ENCODE measurements around the gene PACS1.
"Not testable (repeated sequence)": the region's sequence is repeated elsewhere in the genome, so short reads cannot be mapped to it uniquely, and the experiment has no call there.

Gene PACS1

GRCh38 chr11:66251809-66252208 is 181.7 kb downstream of the PACS1 start:
- H3K9me3 ChIP-seq, result no peaks in the 10 kb centered on the region
- H3K36me3 ChIP-seq, result no peaks in the 10 kb centered on the region
- TF ChIP-seq CTCF (IDR thresholded peaks at IDR 0.05; ENCODE audit: low read depth, low read length), result no peak
- H3K4me3 ChIP-seq (ENCODE audit: low read depth, low read length), result no peak overlapping the region
- no peak for DNase-seq
- H3K4me1 ChIP-seq, result no peaks in the 10 kb centered on the region
- H3K27me3 ChIP-seq, result no peaks in the 10 kb centered on the region

- not testable (repeated sequence) for DNase-seq; H3K4me1 ChIP-seq; H3K4me3 ChIP-seq (ENCODE audit: low read depth, low read length); H3K36me3 ChIP-seq; H3K9me3 ChIP-seq; H3K27me3 ChIP-seq
Observed at GRCh38 chr11:66253081-66253480, 183.0 kb downstream of the PACS1 start.

- no peak for TF ChIP-seq CTCF (IDR thresholded peaks at IDR 0.05; ENCODE audit: low read depth, low read length)
- no peaks in the 10 kb centered on the region for H3K9me3 ChIP-seq
Observed at GRCh38 chr11:66258473-66258893, 188.4 kb downstream of the PACS1 start.

GRCh38 chr11:66259225-66259624 is 189.2 kb downstream of the PACS1 start:
- H3K4me1 ChIP-seq, result no peaks in the 10 kb centered on the region
- H3K36me3 ChIP-seq, result peaks cover 5% of the 10 kb centered on the region; the same call in 1 of the 2 replicates
- TF ChIP-seq CTCF (IDR thresholded peaks at IDR 0.05; ENCODE audit: low read depth, low read length), result no peak
- no peaks in the 10 kb centered on the region for H3K9me3 ChIP-seq
- no peaks in the 10 kb centered on the region for H3K27me3 ChIP-seq
- DNase-seq, result no peak
- no peak overlapping the region for H3K4me3 ChIP-seq (ENCODE audit: low read depth, low read length)

More at GRCh38 chr11:66258473-66258893, 188.4 kb downstream of the PACS1 start:
- no peak for DNase-seq
- no peaks in the 10 kb centered on the region for H3K27me3 ChIP-seq
- no peaks in the 10 kb centered on the region for H3K4me1 ChIP-seq
- peak overlapping the region; percentile 94 for H3K4me3 ChIP-seq (ENCODE audit: low read depth, low read length)
- H3K36me3 ChIP-seq, result peaks cover 5% of the 10 kb centered on the region; the same call in 1 of the 2 replicates

- Histone ChIP-seq H3K4me1 (no peaks in the 10 kb centered on the region), H3K4me3 (ENCODE audit: low read depth, low read length) (no peak overlapping the region), H3K9me3 (no peaks in the 10 kb centered on the region), H3K27me3 (no peaks in the 10 kb centered on the region), H3K36me3 (peaks cover 5% of the 10 kb centered on the region; the same call in 1 of the 2 replicates)
- no peak for TF ChIP-seq CTCF (IDR thresholded peaks at IDR 0.05; ENCODE audit: low read depth, low read length)
- DNase-seq, result no peak
Observed at GRCh38 chr11:66259956-66260355, 189.9 kb downstream of the PACS1 start.

GRCh38 chr11:66261578-66261977 is 191.5 kb downstream of the PACS1 start:
- no peak overlapping the region for H3K4me3 ChIP-seq (ENCODE audit: low read depth, low read length)
- DNase-seq, result no peak
- H3K4me1 ChIP-seq, result no peaks in the 10 kb centered on the region
- no peak for TF ChIP-seq CTCF (IDR thresholded peaks at IDR 0.05; ENCODE audit: low read depth, low read length)
- peaks cover 5% of the 10 kb centered on the region; the same call in 1 of the 2 replicates for H3K36me3 ChIP-seq
- H3K27me3 ChIP-seq, result no peaks in the 10 kb centered on the region
- H3K9me3 ChIP-seq, result no peaks in the 10 kb centered on the region

GRCh38 chr11:66262191-66262590 is 192.1 kb downstream of the PACS1 start:
- no peak overlapping the region for H3K4me3 ChIP-seq (ENCODE audit: low read depth, low read length)
- H3K36me3 ChIP-seq, result peaks cover 5% of the 10 kb centered on the region; the same call in 1 of the 2 replicates
- no peaks in the 10 kb centered on the region for H3K27me3 ChIP-seq
- no peak for DNase-seq
- no peaks in the 10 kb centered on the region; the same call in 1 of the 2 replicates for H3K4me1 ChIP-seq
- no peak for TF ChIP-seq CTCF (IDR thresholded peaks at IDR 0.05; ENCODE audit: low read depth, low read length)
- H3K9me3 ChIP-seq, result no peaks in the 10 kb centered on the region
